ENCODE data around the gene SORBS1.

Gene SORBS1

DNA sequence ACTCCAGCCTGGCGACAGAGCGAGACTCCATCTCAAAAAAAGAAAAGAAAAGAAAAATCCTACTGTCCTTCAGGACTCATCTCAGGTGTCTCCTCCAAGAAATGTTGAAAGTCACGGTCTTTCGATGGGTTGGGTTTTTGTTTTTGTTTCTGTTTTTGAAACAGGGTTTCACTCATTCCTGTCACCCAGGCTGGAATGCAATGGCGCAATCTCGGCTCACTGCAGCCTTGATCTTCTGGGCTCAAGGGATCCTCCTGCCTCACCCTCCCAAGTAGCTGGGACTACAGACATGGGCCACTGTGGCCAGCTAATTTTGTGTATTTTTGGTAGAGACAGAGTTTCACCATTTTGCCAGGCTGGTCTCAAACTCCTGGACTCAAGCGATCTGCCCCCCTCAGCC is 3.1 kb upstream of the SORBS1 start:
- DNase-seq = no peak

DNA sequence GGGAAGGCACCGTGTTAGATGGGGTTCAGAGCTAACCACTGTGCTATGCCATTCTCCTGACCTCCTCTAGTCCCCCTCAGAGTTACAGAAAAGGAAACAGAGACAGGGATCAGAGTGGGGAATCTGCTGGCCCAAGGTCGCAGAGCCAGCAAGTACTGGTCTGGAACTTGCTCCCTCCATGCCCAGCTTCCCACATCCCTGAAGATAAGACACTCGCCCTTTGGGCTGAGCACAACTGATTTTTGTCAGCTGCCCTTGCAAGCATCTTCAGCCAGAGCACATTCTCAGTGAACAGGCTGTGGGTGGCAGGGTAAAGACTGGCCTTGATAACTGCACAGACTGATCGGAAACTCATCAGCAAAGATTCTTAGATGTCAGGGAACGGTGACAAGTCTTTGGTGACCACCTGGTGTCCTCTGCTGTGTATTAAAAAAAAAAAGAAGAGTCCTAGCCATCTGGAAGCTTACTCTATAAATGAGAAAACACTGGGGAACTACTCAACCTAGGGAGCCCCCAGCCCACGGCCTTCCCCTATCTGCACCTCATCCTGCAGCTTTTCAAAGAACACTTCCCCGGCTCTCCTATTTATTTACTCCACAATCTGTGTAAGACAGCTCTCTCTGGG is 1.3 kb upstream of the SORBS1 start:
- no peak for DNase-seq

DNA sequence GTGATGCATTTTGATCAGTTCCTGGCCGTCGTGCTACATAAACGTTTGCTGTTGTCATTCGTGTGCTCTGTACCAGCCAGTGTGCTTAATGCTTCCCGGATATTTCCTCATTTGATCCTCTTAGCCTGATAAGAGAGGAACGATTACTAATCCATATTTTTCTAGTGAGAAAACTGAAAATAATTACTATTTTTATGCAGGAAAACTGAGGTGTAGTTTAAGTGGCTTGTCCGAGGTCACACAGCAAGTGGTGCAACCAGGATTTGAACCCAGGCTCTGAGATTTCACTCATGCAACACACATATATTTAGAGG is 650 bp upstream of the SORBS1 start:
- DNase-seq = no peak

DNA sequence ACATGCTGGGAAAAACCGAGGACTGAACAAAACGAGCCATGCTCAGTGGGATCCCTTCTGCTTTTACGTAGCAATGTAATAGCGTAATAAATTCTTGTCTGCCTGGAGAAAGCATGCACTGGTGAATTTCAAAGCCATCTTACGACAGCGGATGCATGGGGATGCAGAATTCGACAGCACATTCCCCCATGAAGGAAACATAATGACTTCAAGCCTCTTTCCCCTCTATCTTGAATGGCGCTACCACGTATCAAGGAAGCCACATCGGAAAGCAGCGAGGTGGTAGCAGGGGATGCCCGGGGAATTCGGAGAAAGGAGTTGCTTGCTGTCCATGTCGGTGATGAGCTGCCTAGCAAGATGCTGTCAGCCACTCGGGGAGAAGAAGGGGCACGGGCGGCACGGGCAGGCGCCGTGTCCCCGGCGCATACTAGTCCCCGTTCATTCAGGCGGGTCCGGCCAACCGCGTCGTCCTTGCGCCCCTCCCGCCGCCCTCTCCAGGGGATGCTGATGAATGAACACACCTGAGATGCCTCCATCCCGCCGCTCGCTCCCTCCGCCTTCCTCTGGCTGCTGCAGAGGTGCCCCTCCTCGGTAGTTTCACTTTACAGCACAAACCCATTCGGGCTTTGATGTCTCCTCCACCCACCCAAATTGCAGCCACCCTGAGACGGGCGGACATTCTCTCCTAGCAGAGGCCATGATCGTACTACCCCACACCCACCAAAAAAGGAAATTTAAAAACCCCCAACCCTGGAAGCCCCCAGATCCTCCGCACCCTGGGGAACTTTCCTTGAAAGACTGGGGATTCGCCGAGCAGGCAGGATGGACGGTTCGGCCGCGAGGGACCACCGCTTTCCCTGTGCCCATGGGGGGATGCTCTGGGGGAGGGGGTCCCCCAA is 644 bp downstream of the SORBS1 start:
- DNase-seq = no peak

DNA sequence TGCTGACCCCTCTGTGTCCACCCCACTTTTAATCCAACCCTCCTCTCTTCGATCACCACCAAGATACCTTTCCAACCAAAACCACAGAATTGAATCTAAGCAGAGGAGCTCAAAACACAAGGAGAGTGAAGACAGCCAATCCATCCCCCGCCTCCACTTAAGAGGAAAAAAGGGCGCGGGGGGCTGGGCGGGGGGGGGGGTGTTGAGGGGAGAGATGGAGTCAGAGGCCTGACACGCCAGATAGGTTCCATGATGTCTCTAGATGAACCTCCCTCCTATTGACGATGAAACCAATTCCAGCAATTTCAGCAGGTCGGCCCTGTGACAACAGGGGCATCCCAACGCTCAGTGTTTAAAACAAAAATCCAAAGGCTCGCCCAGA is 1.3 kb downstream of the SORBS1 start:
- DNase-seq = no peak

DNA sequence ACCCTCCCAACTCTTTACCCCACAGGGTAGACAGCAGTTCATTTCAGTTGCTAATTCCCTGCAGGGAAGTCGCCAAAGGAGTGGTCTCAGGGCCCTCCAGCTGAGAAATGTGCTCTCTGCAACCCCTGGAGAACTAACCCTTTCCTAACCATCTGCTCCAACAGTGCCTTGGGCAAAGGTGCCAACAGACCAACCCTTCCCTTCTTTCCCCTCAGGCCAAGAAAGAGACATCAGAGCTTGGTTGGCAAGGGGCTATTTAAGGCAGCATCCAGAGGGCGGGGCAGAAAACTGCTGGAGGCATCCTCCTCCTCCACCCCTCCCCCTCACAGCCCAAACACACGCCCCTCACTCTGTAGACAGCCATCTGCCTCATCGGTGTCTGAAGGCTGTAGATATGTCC is 1.7 kb downstream of the SORBS1 start:
- no peak for DNase-seq

DNA sequence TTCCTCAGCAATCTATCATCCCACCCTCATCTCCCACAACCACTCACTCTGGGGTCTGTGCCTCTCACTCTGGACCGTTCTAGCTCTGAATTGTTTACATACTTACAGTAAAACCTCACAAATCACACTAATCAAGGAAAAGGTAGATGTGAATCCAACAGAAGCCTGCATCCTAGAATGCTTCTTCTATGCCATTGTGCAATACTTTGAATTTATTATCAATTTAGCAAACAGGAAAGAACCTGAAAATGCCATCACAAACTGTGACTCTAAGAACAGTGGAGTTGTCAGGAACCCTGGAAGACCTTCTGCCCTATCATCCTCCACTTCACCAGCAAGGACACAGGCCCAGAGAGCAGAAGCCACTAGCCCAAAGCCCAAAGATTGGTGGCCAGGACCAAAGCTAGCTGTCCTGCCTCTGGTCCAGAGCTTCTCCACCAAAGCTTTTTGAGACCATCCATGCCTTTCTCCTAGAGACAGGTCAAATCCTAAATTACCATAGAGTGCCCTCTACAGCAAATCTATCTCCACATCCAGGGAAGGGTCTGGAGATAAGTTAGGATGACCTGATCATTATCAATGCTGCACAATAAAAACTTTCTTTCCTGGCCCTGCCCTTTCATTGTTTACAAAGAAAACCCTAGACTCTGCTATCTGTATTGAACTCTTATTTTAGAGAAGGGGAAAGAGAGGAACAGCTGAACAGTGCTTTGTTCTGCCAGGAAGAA is 2.4 kb downstream of the SORBS1 start:
- no peak for DNase-seq

DNA sequence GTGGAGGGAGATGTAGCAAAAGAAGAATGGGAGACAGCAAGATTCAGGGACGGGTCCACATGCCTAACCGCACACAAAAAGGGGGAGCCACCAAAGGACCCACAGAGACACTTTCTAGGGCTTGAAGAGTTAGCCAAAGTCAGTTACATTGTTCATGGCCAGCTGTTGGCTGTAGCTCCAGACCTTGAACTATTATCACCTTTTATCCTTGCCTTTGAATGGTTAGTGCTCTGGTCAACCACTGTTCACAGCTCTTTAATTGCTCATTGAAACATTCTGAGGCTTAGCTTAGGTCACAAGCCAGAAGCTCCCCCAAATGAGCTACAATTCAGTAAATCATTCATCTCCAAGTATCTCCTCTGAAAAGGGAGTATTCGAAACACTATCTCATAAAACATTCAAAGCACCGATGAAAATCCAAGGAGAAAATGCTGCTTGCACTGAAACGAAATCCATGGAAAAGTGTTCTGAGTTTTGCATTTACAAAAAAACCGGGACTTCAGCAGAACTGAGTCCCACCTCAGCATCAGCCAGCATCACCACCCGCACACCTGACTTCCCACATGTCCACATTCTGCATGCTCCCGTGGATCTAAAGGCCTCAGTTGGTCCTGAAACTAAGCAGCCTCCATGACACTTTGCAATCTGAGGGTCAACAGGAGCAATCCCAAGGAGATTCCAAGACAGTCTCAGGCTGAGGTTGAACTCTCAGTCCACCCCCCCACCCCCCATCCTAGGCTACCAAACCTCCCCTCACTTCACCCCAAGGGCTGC is 4.0 kb downstream of the SORBS1 start:
- no peak for DNase-seq

DNA sequence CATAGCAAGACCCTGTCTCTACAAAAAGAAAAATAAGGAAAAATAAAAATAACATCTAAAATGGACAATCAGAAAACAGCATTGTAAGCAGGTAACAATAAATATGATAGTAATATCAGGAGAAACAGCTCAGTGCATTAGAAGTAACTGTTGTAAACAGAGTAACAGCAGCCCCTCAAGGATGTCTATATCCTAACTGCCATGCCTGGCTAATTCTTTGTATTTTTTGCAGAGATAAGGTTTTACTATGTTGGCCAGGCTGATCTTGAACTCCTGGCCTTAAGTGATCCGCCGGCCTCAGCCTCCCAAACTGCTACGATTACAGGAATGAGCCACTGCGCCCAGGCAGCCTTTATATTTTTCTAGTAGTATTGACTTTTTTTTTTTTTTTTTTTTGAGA is 7.5 kb downstream of the SORBS1 start:
- DNase-seq = no peak

DNA sequence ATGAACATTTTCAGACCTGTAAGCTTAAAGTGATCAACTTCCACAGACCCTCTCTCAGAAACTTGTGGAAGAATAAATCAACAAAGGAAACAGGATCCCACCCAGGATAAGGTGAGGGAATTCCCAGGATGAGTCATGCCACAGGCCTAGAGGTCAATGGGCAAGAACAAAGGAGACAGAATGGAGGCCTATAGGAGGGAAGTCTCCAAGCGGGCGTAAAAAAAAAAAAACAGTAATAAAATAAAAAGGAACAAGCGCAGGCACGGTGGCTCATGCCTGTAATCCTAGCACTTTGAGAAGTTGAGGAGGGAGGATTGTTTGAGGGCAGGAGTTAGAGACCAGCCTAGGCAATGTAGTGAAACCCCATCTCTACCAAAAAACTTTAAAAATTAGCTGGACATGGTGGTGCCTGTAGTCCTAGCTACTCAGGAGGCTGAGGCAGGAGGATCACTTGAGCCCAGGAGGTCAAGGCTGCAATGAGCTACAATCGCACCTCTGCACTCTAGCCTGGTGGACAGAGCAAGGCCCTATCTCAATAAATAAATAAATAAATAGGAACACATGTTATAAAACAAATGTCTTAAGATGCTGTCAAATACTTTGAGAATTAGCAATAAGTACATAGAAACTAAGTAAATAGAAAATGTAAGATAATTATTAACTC is 8.4 kb downstream of the SORBS1 start:
- DNase-seq = no peak

DNA sequence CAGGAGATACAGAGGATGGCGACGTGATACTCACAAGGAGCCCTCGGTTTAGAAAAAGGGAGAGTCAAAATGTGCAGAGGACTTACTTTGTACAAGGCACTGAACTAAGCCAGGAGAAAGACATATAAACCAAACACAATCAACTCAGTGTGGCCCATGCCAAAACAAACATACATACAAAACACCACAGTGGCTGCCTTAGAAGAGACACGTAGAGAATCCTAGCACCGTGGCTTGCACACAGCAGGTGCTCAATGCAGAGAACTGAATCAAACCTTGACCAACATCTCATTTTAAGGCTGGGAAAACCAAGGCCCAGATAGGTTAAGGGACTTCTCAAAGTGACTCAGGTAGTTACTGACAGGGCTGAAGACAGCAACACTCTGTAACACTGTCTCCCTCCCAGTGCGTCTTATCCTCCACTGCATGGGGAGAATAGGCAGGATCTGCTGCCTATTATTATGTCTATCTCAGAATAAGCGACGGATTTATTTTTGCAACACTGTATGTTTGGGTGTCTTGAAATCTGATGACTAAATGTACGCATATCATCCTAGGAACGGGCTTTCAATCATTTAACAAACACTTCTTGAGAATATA is 11.0 kb downstream of the SORBS1 start:
- no peak for DNase-seq

DNA sequence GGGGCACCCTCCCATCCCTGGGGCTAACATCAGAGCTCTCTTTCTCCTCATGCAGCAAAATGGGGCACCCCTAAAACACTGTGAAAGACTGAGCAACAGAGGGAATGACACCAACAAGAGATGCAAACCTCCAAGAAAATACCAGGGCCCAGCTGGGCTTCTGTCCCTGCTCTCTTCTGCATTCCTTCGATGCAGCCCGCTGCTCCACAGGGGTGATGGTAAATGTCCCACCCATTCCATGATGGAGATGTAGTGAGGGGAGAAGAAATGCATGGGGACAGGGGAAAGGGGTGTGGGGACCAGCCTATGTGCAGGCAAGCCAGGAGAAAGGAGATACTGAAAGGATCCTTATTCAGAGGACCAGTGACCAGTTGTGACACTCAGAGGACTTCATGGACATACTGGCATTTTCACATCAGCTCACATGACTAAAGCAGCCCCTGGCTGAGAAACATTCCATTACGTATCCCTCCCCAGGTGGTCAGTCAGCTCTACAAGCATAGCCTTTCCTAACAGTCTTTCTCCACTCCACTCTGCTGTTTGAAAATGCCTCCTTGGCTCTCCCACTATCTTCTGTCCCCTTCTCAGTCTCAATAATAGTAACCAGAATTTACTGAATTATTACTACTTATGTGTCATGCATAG is 13.3 kb downstream of the SORBS1 start:
- no peak for DNase-seq

DNA sequence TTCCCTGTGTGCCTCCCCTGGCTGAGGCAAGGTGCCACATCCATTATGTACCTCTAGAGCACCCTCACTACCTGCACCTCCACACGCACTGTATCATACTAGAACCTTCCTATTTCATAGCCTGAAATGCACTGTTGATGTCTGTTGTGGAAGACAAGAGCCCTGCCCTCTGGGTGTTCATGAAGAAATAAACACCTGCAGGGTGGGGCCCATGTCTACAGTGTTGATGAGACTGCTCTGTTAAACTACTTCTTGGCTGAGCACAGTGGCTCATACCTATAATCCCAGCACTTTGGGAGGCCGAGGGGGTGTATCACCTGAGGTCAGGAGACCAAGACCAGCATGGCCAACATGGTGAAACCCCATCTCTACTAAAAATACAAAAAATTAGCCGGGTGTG is 14.0 kb downstream of the SORBS1 start:
- DNase-seq = no peak

DNA sequence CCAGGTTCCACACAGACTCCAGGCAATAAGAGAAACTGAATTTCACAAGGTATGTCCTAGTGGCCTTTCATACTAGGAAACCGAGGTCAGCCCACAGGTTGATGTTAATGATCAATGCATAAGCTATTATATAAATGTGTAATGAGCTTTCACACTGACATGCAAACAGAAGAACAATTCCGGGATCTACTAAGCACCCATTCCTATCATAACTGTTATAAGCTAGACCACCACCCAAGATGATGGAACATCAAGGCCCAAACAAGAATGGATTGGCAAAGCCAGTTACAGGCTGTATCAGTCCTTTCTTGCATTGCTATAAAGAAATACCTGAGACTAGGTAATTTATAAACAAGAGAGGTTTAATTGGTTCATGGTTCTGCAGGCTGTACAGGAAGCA is 15.2 kb downstream of the SORBS1 start:
- DNase-seq = no peak

DNA sequence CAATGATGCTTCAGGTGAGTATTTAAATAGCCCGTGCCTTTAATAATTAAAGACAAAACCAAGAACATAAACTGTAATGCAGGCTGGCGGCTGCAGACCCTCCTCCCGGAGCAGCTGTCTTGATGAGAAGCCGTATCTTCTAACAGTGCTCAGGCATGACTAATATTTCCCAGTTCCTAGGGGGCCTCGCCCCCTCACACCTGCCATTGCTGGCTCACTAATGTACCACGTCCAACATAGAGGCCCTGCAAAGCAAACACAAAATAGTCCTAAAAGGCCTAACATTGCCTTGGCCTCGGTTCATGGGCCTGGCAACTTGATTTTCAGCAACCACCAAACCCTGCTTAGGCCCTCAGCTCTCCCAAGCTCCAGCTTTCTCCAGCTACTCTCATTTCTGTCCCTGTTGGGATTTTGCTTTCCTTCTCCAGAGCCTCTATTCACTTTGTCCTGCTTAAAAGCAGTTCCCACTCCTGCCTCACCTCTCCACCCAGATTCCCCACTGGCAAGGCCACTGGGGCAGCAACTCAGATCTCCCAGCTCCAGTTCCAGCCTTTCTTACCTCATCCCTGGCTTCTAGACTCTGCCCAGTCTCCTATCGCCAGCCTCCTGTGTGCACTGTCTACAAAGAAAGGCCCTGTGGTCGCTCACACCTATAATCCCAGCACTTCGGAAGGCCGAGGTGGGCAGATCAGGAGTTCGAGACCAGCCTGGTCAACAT is 16.2 kb downstream of the SORBS1 start:
- DNase-seq = no peak

DNA sequence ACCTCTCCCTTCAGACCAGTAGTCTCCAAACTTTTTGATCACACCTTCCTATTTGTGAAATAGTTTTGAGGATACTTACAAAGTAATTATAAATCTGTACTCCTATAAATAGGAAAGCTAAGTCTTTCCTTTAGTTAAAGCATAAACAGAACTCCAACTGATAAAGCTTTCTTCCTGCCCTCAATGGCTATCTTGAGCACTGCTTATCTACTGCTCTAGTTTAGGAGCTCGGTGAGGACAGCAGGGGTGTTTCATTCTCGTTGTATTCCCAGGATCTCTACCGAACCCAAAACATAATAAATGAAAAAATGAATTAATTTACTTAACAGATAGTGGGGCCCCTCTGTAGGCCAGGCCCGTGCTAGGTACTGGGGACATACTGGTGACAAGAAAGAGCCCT is 17.7 kb downstream of the SORBS1 start:
- DNase-seq = no peak

DNA sequence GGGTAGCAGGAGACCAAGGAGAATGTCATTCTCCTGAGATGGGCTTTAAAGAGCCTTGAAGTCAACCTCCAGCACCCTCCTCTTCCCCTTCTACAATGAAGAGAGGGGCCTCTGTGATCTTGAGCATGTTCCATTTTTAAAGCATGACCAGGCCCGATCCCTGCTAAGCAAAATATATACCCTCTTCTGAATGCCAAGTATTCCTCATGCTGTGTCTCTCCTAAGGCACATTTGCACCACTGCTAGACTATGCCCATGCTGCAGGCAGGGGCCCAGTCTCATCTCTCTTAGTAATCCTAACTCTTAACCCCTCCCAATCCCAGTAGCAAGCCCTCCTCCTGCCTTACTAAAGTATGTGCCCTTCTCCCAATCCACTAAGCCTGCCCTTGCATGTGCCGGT is 18.4 kb downstream of the SORBS1 start:
- no peak for DNase-seq

DNA sequence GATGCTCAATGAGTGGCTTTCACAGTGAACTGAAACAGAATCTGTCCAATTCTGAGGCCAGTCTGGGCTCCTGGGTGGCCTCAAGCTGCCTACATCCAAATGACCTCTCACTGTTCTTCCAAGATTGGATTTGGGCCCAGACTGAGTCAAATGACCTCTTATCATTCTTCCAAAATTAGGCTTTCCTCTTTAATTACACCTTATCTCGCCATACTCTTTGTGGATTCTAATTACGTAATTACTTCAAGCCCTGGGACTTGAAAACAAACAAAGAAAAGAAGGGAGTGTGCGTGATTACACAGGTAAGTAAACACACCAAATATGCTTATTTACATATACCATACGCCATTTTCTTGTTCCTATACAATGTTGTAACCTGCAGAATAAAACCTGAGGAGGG is 18.8 kb downstream of the SORBS1 start:
- DNase-seq = no peak

DNA sequence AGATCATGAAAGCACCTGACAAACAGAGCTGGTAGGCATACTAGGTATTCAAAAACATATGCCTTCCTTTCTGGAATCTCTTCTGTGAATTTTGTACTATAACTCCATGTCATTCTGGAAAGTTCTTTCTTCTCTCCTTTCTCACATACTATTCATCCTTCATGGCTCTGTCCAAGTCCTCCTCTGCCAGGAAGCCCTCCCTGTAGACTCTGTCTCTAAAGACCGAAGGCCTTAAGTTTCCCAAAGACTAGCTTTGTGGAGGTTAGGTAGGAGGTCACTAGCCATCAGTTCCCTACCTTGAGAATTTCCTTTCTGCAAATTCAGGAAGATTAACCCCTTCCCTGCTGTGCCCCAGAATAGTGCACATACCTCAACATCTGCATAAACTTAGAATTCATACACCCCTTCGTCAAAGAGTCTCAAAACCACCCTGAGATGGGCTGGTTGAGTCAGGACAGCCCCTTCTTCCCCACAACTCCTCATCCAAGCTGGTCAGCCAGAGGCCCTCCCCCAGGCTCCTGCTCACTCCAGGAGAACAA is 20.6 kb downstream of the SORBS1 start:
- DNase-seq = no peak

DNA sequence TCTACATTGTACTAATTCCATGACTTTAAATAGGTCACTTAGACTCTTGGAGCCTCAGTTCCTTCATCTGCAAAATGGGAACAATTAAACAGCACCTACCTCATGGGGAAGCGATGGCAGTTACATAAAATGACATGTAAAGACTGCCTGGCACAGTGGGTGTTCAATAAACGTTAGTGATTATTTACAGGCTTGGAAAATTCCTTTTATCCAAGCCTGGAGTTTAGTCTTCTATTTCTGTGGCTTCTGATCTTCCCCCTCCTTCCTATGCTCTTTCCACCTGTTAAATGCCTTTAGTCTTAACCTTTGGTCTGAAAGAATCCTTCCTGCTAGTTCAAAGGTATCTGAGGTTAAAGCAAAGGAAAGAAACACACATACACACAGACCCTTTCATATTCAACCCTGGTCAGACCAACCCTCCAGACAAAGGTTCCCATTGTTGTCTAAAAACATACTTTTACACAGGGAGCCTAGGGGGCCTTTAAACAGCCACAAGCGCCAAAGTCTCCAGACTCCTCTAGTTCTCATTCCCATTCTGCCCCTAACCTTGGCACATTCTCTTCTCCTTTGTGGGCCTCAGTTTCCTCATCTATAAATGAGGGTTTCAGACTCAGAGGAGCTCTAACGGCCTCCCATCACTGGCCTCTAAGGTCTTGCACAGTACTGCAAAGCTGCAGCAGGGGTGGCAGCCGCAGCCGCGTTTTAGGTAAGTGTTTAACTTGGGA is 21.4 kb downstream of the SORBS1 start:
- DNase-seq = no peak
